Daoy (cell line): ENCODE data around the gene LRFN3. TPM values are rescaled to one million over a fixed set of nuclear protein-coding genes. Genes with fewer than 3 reads are reported as not detected.
A peak's percentile ranks its signal among the peaks of the same experiment; 100 is the strongest.
"Not testable (repeated sequence)": the region's sequence is repeated elsewhere in the genome, so short reads cannot be mapped to it uniquely, and the experiment has no call there.

Source experiments
- DNase-seq: peaks from one replicate; pipeline ENCODE4 v3.0.0-alpha.2; 2015; ENCODE audit warnings: low read depth
- total RNA-seq: library from RNA; depleted of rRNA; stranded (reverse); fragments of >200 nt; shearing (Covaris generic); gene quantifications from 2 replicates; pipeline ENCODE4 v1.2.3, GENCODE V29; 2014

LRFN3 gene
- total RNA-seq, 1 experiment from 2014 or later: 1.2 TPM

GRCh38 chr19:35905178-35905727, 30.9 kb upstream of the LRFN3 start:
- peak; percentile 38 for DNase-seq

- no peak for DNase-seq
Measured at GRCh38 chr19:35907377-35907745, 28.8 kb upstream of the LRFN3 start.

- no peak for DNase-seq
Measured at GRCh38 chr19:35908010-35908441, 28.1 kb upstream of the LRFN3 start, which contains the start of gene TYROBP. Gene TYROBP (minus strand): TSS chr19:35908295. CDS start chr19:35908228, 67 bp downstream.

DNA sequence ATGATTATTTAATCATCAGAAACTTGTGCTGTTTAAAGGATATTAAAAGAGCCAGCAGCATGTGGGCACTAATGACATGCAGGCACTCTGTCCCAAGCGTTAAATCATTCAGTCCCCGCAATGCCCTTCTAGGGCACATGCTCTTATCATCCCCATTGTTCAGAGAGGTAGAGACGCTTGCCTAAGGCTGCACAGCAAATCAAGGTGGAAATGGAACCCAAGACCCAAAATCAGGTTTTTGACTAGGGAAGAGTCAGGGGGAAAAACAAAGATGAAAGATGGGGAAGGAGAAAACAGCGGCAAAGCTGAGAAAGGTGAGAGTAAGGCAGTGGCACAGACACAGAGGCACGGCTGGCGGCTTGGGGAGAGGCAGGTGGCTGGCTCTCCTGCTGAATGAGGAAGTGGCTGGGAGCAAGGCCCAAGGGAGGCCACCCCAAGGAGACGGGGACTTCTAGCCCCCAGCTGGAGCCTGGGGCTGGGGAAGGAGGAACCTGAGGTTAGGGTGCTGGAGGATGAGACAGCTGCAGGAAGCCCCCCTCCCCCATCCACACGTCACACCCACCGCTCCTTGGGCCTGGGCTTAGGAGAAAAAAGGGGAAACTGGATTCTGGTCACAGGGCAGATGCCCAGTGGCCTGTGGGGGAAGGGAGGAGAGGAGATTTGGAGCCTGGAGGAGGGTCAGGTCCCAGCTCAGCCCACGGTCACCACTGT, 27.0 kb upstream of the LRFN3 start:
- no peak for DNase-seq

GRCh38 chr19:35909684-35910035, 26.5 kb upstream of the LRFN3 start:
- no peak for DNase-seq

- not testable (repeated sequence) for DNase-seq
Measured at GRCh38 chr19:35910355-35910754, 25.8 kb upstream of the LRFN3 start.

- no peak for DNase-seq
Measured at GRCh38 chr19:35911173-35911572, 25.0 kb upstream of the LRFN3 start.

DNA sequence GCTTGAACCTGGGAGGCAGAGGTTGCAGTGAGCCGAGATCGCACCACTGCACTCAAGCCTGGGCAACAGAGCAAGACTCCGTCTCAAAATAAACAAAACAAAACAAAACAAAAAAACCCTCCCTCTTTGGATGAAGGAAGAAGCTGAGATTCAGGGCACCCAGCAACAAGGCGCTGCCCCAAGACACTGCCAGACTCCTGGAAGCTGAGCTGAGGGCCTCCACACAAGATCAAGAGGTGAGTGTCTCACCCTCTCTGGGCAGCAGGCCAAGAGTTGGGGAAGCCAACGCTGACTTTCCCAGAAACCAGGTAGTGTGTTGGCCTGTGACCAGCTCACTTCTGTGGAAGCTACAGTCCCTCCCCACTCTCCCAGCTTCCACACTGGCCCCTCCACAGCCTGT, 24.4 kb upstream of the LRFN3 start:
- peak; percentile 62 for DNase-seq

- peak; percentile 30 for DNase-seq
Measured at GRCh38 chr19:35913589-35913988, 22.6 kb upstream of the LRFN3 start.

DNA sequence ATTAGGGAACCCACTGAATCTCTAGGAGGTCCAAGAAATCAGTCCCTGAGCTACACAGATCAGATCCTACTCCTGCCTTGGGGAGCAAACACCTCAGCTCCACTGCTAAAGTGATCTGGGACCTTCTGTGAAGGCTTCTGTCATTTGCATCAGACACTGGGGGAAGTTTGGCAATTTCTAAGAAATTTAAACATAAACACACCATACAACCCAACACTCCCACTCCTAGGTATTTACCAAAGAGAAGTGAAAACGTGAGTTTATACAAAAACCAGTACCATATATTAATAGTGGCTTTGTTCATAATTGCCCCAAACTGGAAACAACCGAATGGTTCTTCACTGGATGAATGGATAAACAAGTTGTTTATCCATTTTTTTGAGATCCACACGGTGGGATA, 20.7 kb upstream of the LRFN3 start:
- no peak for DNase-seq

DNA sequence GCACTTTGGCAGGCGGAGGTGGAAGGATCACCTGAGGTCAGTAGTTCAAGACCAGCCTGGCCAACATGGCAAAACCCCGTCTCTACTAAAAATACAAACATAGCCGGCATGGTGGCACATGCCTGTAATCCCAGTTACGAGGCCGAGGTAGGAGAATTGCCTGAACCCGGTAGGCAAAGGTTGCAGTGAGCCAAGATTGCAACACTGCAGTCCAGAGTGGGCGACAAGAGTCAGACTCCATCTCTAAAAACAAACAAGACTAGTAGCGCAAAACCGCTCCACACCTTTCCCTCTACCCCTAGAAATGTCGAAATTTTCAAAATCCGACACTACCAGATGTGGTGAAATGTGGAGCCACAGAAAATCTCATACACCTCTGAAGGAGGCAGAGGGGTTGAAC, 16.9 kb upstream of the LRFN3 start:
- no peak for DNase-seq

GRCh38 chr19:35921012-35921411, 15.2 kb upstream of the LRFN3 start:
- DNase-seq: no peak

- no peak for DNase-seq
Measured at GRCh38 chr19:35925501-35925900, 10.7 kb upstream of the LRFN3 start.

DNA sequence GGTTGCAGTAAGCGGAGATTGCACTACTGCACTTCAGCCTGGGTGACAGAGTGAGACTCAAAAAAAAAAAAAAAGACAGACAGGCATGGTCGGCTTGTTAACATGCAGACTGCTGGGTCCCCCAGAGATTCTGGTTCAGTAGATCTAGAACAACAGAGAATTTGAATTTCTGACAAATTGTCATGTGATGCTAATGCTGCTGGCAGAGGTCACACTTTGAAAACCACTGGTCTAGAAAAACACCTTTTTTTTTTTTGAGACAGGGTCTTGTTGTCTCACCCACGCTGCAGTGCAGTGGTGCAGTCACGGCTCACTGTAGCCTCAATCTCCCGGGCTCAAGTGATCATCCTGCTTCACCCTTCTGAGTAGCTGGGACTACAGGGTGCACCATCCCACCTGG, 7.7 kb upstream of the LRFN3 start:
- DNase-seq: no peak

DNA sequence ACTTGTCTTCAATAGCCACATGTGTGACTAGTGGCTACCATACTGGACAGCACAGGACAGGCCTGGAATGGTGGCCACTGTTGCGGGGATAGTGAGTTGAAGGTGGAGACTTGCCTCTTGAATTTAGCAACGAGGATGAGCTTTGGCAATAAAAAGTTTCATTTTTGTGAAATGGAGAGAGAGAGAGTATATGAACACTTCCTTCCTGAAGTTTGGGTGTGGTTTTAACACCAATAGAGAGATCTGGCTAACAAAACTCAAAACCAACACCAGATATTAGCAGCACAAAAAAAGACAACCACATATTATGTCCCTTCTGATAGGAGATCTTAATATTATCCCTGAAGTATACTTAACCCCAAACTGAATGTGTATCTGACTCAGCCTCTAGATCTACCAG, 6.3 kb upstream of the LRFN3 start:
- no peak for DNase-seq

DNA sequence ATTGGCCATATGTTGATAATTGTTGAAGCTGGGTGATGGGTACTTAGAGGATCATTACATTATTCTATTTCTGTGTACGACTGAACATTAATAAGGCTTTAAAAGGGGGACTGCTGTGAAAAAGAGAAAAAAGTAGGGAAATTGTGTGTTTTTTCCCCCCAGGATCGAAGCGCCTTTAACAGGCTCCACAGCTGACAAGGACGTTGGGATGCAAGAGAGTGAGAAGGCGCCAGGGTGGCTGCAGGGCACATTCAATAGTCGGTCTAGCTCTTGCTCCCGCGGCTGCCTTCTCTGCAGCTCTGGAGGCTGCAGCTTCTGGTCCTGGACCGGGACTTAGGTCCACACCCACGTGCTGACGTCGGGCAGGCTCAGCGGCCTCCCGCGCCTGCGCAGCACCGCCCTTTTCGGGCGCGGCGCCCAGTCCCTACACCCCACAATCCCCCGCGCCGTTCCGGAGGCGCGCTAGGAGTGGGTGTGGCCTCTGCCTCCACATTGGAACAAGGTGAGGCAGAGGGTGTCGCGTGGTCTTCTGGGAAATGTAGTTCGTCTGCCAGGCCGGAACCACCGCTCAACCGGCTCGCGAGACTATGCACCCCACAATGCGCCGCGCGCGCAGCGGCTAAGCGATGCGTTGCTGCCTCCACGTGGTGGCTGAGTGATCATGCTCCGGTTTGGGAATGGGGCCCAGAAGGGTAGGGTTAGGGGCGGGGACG, 4.9 kb upstream of the LRFN3 start:
- DNase-seq: peak; percentile 100

- no peak for DNase-seq
Measured at GRCh38 chr19:35931874-35932202, 4.3 kb upstream of the LRFN3 start.

DNA sequence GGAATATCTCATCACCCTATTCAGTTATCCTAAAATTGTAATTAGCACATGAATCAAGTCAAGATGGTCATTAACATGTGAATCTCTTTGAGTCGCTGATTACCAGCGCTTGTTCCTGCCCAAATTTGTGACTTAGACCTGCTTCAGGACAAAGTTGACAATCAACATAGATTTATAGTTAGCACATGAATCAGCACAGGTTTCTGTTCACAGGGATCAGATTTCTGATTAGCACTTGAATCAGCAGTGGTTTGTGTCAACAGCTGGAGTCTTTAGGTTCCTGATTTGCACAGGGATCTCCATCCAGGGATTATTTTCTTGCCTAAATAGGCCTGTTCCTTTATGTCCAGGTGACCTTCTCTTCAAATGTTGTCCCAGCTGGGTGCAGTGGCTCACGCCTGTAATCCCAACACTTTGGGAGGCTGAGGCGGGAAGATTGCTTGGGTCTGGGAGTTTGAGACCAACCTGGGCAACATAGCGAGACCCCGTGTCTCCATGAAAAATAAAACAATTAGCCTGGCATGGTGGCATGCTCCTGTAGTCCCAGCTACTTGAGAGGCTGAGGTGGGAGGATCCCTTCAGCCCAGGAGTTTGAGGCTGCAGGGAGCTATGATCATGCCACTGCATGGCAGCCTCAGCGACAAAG, 3.8 kb upstream of the LRFN3 start:
- no peak for DNase-seq

- DNase-seq: no peak
Measured at GRCh38 chr19:35936738-35937268, 629 bp downstream of the LRFN3 start.

DNA sequence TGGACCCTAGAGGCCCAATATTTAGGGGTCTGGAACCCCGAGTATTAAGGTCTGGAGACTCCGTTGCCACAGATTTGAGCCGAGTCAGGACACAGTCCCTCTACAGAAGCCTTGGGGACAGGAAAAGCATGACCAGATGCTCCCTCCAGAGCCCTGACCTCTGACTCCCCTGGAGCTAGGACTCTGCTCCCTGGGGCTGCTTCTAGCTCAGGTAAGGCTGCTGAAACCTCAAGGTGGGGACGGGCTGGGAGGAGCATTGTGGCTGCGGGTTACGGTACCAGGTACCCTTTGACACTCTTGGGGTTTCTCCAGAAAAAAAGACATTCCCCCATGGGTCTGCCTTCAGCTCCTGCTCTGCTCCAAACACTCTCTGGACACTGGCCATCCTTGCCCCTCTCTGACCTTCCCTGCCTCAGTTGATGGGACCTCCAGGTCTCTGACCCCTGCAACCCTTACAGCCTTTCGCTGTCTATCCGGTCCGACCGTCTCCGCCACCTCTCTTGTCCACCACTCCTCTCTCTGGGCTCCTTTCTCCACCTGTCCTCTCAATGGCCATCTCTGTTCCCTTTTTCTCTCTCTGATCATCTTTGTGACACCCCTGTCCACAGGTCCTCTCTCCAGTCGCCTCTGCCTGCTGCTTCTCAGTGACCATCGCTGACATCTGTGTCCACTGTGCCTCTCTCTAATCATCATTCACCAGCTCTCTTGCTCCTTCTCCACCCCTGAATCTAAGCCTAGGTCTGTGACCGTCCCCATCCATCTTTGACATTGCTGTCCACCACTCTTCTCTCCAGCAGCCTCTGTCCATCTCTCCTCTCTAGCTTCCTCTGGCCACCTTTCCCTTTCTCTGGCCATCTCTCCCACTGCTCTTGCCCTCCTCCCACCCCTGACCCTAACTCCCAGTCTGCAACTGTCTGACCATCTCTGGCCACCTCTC, 1.4 kb downstream of the LRFN3 start:
- no peak for DNase-seq
